ENCODE results near the gene CCM2L.
"Not testable (repeated sequence)": the region's sequence is repeated elsewhere in the genome, so short reads cannot be mapped to it uniquely, and the experiment has no call there.

GRCh38 chr20:32033721-32034120 is 23.5 kb downstream of the CCM2L start:
- not testable (repeated sequence) for TF ChIP-seq CTCF (conservative IDR thresholded peaks at IDR 0.05; ENCODE audit: low read depth in 2 of 2); EZH2 (IDR thresholded peaks at IDR 0.05; ENCODE audit: low read depth, unreplicated experiment); JUNB (IDR thresholded peaks at IDR 0.05; ENCODE audit: unreplicated experiment); EZH2phosphoT487 (IDR thresholded peaks at IDR 0.05; ENCODE audit: unreplicated experiment)
